Activated B cell treated with CpG ODN at 0.5 μM for 24 hours (primary cell): ENCODE results near the gene PPP4R1. TPM values are rescaled to one million over a fixed set of nuclear protein-coding genes. Genes with fewer than 3 reads are reported as not detected.
"Not testable (repeated sequence)": the region's sequence is repeated elsewhere in the genome, so short reads cannot be mapped to it uniquely, and the experiment has no call there.

Experiments
- ATAC-seq: fragments of 200-7000 bp; cut with Tn5 transposase; one replicate; pipeline ENCODE4 v1.10.0; 2021; ENCODE audit warnings: low read depth, mild to moderate bottlenecking, moderate library complexity
- CTCF ChIA-PET: fragments of 350-600 bp; sonication (Branson Sonifier 250); formaldehyde crosslinking; loops from one replicate; lab custom pipeline; 2021; ENCODE audit warnings: antibody characterized with exemption; lab: Charles Lee
- POLR2A ChIA-PET: fragments of 350-600 bp; sonication (Branson Sonifier 250); formaldehyde crosslinking; loops from one replicate; lab custom pipeline; 2021; ENCODE audit warnings: antibody characterized with exemption; lab: Charles Lee
- DNase-seq: peaks from one replicate; pipeline ENCODE4 v3.0.0; 2022
- H3K27ac Mint-ChIP-seq: one replicate; pipeline ENCODE4 v1.8.0; 2020; ENCODE audit warnings: mixed read lengths
- H3K27me3 Mint-ChIP-seq: one replicate; pipeline ENCODE4 v1.8.0; 2021; ENCODE audit warnings: mixed read lengths
- H3K36me3 Mint-ChIP-seq: one replicate; pipeline ENCODE4 v1.8.0; 2021; ENCODE audit warnings: low read depth, mixed read lengths
- H3K4me1 Mint-ChIP-seq: one replicate; pipeline ENCODE4 v1.8.0; 2021; ENCODE audit warnings: mixed read lengths
- H3K4me3 Mint-ChIP-seq: one replicate; pipeline ENCODE4 v1.8.0; 2020; ENCODE audit warnings: mild to moderate bottlenecking, mixed read lengths
- H3K9me3 Mint-ChIP-seq: one replicate; pipeline ENCODE4 v1.8.0; 2020; ENCODE audit warnings: mixed read lengths
- CTCF ChIP-seq: fragments of 200-600 bp; IDR thresholded peaks from one replicate; pipeline ENCODE4 v1.8.0; 2022; ENCODE audit warnings: antibody characterized with exemption, mild to moderate bottlenecking
- intact Hi-C: fragments of 100-400 bp; cut with micrococcal nuclease; formaldehyde crosslinking; loops from one replicate; pipeline ENCODE4 v1.15.1; 2024
- total RNA-seq: library from RNA; stranded (reverse); gene quantifications from 2 replicates; pipeline ENCODE4 v1.2.3, GENCODE V29; 2022

Gene PPP4R1
- total RNA-seq, 1 donor from 2014 or later: 51.3 TPM

GRCh38 chr18:9647496-9648323 lies 33.4 kb upstream of the PPP4R1 start:
- peaks cover 5% of the 10 kb centered on the region for H3K27me3 Mint-ChIP-seq
- no peaks in the 10 kb centered on the region for H3K4me1 Mint-ChIP-seq
- ATAC-seq (no peak), DNase-seq (no peak)
- TF ChIP-seq CTCF: no peak
- intact Hi-C loops: no loop called here
- CTCF ChIA-PET: no interaction called here
- H3K27ac Mint-ChIP-seq: no peak overlapping the region
- POLR2A ChIA-PET: no interaction called here
- no peaks in the 10 kb centered on the region for H3K36me3 Mint-ChIP-seq
- no peak overlapping the region for H3K4me3 Mint-ChIP-seq
- peaks cover 1% of the 10 kb centered on the region for H3K9me3 Mint-ChIP-seq

DNA sequence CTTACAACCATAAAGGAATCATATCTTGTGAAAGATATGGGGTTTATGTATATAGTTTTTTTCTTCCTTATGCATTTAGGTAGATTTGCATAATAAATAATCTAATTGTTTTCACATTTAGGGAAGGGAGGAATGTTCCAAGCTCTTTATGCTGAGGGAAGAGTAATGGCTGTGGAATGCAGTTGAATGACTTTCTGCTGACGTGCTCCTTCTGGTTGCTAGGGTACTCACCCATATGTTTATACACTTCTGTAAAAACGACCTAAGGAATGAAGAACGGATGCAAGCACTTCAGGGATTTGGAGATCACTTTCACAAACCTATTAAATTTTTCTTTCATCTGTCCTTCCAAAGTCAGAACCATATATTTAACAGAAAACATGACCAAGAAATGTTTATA lies 29.2 kb upstream of the PPP4R1 start:
- no peak overlapping the region for H3K4me3 Mint-ChIP-seq
- no peaks in the 10 kb centered on the region for H3K9me3 Mint-ChIP-seq
- H3K36me3 Mint-ChIP-seq: no peaks in the 10 kb centered on the region
- H3K27me3 Mint-ChIP-seq: peaks cover 2% of the 10 kb centered on the region
- DNase-seq (no peak), ATAC-seq (no peak)
- CTCF ChIA-PET: no interaction called here
- H3K4me1 Mint-ChIP-seq: no peaks in the 10 kb centered on the region
- H3K27ac Mint-ChIP-seq: no peak overlapping the region
- no peak for TF ChIP-seq CTCF
- POLR2A ChIA-PET: no interaction called here
- intact Hi-C loops: no loop called here

DNA sequence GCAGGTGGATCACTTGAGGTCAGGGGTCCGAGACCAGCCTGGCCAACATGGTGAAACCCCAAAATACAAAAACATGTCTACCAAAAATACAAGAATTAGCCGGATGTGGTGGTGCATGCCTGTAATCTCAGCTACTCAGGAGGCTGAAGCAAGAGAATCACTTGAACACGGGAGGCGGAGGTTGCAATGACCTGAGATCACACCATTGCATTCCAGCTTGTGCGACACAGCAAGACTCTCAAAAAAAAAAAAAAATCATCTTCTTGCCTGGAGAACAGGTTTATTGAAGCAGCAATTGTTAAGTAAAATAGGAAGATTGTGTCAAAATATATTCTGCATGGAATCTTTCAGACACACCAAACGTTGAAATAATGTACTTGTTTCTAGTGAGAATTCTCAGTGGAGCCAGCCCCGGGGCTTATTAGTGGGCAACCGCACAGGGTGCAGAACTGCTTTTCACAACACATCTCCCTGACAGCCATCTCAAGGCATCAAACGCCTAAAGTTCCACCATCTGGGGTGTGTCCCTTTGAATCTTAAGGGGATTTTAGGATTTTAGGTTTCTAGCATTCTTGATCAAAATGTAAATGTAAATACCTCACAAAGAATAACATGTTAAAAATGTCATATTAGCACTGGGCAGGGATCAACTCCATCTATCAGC lies 28.6 kb upstream of the PPP4R1 start:
- H3K27ac Mint-ChIP-seq: no peak overlapping the region
- no peak overlapping the region for H3K4me3 Mint-ChIP-seq
- H3K9me3 Mint-ChIP-seq: no peaks in the 10 kb centered on the region
- CTCF ChIA-PET: no interaction called here
- no peak for TF ChIP-seq CTCF
- H3K27me3 Mint-ChIP-seq: peaks cover 1% of the 10 kb centered on the region
- intact Hi-C loops: no loop called here
- no peak for ATAC-seq
- POLR2A ChIA-PET: no interaction called here
- no peak for DNase-seq
- H3K4me1 Mint-ChIP-seq: no peaks in the 10 kb centered on the region
- no peaks in the 10 kb centered on the region for H3K36me3 Mint-ChIP-seq

- H3K4me1 Mint-ChIP-seq, POLR2A ChIA-PET, intact Hi-C loops, ATAC-seq, H3K36me3 Mint-ChIP-seq, H3K4me3 Mint-ChIP-seq, CTCF ChIA-PET, DNase-seq, H3K27ac Mint-ChIP-seq, H3K9me3 Mint-ChIP-seq, H3K27me3 Mint-ChIP-seq: not testable (repeated sequence)
Observed at GRCh38 chr18:9641081-9641480, 26.7 kb upstream of the PPP4R1 start.

DNA sequence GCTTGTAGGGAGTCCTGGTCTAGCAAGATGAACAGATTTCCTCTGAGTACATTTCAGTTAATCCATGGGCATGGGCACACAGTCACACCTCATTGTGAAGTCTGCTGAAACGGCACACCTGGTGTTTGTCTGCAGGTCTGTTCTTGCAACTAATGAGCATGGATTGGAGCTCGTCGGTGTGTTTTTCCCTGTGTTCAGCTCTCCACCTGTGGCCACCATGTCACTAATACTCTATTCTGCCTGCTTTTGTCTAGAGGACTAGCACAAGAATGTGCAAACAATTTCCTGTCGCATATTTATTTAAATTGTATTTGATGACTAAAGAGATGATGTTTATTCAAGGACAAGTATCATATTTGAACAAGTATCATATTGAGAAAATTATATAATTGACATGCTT lies 24.5 kb upstream of the PPP4R1 start:
- ChIA-PET POLR2A (no interaction called here), CTCF (no interaction called here)
- Mint-ChIP-seq H3K9me3 (peaks cover 6% of the 10 kb centered on the region), H3K4me1 (no peaks in the 10 kb centered on the region), H3K27ac (no peak overlapping the region), H3K36me3 (no peaks in the 10 kb centered on the region), H3K27me3 (no peaks in the 10 kb centered on the region), H3K4me3 (no peak overlapping the region)
- intact Hi-C loops: no loop called here
- DNase-seq: no peak
- no peak for ATAC-seq
- no peak for TF ChIP-seq CTCF
